Epithelial cell of esophagus (primary cell): ENCODE results near the gene ZBTB16.
A peak's percentile ranks its signal among the peaks of the same experiment; 100 is the strongest.

ENCODE experiments used
- DNase-seq: peaks from one replicate; pipeline ENCODE4 v3.0.0; 2010; ENCODE audit warnings: low read depth
- H3K4me3 ChIP-seq: 2 replicates; pipeline ENCODE4 v1.5.1; 2011; ENCODE audit warnings: mild to moderate bottlenecking, low read length, control low read depth
- TF ChIP-seq, protein P1 (sequence below): IDR thresholded peaks from 2 replicates; pipeline ENCODE4 v1.5.1; 2011; ENCODE audit warnings: low read depth, mild to moderate bottlenecking, low read length, control low read depth, inconsistent platforms; ENCODE audit not compliant: insufficient read depth; ENCODE audit errors: missing control alignments

Gene ZBTB16

DNA sequence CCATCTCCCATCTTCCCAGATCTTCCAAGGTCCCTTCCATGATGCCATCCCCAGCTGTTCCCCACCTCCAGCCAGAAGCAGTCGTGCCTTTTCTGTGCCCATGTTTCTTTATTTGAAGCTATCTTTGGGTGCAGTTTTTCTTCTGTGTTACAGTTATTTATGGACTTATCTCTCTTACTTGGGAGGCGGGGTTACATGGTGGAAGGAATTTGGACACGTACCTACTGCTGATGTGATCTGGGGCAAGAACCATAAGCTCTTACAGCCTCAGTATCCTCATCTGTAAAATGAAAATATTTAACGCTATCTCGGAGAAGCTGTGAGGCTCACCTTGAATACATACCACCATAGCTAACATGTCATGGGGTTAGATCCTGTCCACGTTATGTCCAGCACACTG lies 98.9 kb downstream of the ZBTB16 start:
- TF ChIP-seq, protein P1, sequence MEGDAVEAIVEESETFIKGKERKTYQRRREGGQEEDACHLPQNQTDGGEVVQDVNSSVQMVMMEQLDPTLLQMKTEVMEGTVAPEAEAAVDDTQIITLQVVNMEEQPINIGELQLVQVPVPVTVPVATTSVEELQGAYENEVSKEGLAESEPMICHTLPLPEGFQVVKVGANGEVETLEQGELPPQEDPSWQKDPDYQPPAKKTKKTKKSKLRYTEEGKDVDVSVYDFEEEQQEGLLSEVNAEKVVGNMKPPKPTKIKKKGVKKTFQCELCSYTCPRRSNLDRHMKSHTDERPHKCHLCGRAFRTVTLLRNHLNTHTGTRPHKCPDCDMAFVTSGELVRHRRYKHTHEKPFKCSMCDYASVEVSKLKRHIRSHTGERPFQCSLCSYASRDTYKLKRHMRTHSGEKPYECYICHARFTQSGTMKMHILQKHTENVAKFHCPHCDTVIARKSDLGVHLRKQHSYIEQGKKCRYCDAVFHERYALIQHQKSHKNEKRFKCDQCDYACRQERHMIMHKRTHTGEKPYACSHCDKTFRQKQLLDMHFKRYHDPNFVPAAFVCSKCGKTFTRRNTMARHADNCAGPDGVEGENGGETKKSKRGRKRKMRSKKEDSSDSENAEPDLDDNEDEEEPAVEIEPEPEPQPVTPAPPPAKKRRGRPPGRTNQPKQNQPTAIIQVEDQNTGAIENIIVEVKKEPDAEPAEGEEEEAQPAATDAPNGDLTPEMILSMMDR = no peak
- DNase-seq = no peak
- H3K4me3 ChIP-seq = no peak overlapping the region

DNA sequence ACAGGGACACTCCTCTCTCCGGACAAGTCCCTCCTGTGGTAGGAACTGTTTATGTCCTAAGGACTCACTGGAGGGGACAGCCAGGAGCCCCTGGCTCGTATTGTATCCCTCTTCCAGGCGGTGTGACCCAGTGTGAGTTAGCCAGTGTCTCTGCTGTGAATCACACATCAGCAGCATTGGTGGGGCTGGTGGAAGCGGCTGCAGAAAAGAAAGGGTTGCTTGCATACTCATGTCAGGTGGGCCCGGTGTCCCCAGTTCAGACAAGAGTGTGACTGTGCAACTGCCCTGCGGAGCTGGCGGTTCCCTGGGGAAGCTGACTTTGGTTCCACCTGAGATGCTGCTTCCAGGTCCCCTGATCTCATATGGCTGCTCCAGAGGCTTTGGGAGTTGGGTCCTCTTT lies 99.4 kb downstream of the ZBTB16 start:
- H3K4me3 ChIP-seq = no peak overlapping the region
- TF ChIP-seq, protein P1 = no peak
- no peak for DNase-seq

DNA sequence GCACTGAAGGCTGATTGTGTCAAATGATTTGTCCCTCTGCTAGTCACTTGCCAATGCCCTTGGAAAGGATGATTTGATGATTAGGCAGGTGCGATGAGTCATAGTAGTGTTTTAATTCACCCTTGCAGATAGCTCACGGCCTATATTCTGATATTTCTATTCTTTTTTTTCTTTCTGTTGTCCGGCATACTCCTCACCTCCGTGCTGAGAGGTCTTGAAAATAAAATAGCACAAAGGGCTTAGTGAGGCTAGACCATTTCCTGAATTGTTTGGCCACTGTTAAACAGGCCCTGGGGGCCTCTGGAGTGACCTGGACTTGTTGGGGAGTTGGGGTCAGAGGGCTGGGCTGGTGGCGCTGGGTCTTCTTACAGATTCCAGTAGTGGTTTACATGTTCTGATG lies 99.8 kb downstream of the ZBTB16 start:
- H3K4me3 ChIP-seq = no peak overlapping the region
- peak; percentile 64 for DNase-seq

DNA sequence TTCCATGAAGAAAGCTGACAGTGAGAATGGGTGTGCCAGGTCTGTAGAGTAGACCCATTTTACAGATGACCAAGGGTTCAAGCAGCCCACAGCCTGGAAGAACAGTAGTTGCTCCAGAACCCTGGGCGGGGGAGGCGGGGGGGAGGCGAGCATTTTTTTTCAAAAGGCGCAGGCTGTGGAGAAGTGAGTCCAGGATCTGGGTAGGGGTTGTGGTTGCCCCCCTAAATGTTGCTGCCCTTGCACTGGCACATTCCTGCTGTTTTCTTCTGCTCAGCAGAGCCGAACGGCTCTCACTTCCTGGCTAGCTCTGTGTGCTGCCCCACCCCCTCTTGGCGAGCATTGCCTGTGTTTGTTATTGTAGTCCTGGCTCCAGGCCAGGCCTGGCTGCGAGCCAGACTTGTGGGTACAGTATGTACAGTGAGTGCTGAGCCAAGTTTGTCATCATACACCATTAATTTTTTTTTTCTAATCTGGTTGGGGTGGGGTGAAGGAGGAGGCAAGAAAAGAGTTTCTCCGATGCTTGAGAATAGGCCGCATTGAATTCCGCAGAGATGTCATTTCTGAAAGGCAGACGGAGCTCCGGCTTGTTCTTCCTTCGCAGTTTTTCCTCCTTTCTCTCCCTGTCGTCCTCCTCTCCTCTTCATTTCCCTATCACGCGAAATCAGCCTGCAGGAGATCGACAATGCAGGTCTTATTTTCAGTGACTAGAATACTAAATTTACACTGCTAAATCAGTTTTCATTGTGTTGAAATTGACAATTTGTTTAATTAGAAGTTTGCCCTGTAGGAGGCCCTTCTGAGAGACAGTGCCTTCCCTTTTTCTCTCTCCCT lies 100.5 kb downstream of the ZBTB16 start:
- TF ChIP-seq, protein P1 = no peak
- peak overlapping the region; percentile 4 for H3K4me3 ChIP-seq
- DNase-seq = peak; percentile 98

More for the DNA sequence above, 99.8 kb downstream of the ZBTB16 start:
- TF ChIP-seq, protein P1 = no peak

DNA sequence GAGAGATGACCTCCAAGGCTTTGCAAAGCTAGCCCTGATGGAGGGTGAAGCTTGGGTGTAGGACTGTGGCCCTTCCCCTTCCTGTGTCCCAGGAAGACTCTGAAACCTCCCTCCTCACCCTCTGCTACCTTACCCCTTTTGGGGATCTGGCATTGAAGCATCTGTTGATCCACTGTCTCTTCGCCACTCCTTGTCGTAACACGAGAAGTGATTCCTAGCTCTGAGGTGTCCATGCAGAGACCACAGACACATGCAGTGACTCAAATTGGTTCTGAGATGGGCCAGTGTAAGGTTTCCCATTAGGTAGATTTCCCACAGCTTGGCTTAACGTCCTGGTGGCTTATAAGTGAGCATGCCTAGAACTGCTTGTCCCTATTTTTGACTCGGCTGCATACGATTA lies 101.4 kb downstream of the ZBTB16 start:
- DNase-seq = peak; percentile 48
- H3K4me3 ChIP-seq = no peak overlapping the region
- TF ChIP-seq, protein P1 = no peak

DNA sequence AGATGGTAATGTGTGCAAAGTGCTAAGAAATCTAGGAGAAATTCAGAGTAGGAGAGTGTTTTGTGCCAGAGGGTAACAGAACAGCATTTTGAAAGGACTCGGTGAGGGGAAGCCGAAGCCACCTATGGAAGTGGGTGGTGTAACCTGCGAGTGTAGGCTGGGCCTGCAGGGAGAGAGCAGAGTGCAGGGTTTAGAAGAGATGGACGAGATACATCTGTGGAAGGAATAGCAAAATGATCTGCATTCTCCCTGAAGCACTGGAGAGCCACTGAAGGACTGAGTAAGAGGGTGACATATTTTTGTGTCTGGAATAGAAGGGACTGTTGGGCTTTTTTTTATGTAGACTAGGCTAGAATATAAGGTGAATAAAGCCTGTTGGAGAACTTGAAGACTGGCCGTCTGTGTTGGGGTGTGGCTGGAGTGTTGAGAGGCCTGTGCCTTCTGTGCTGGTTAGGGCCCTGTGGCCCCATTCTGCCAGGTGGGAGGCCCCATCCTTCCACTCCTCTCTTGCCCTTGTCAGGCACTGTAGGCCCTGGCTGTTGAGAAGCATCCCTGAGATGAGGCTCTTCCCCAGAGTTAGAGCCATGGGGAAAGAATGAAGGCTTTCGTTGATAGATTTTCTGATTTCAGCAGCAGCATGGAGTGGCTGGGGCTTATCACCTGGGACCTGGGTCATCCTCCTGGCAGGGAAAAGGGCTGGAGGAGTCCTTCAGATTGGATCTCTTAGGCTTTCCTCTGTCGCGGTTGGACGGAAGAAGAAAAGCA lies 102.2 kb downstream of the ZBTB16 start:
- TF ChIP-seq, protein P1 = no peak
- no peak for DNase-seq
- H3K4me3 ChIP-seq = no peak overlapping the region
